OCI-M1 (cell line): ENCODE results near the gene BLVRA.
"Not testable (repeated sequence)": the region's sequence is repeated elsewhere in the genome, so short reads cannot be mapped to it uniquely, and the experiment has no call there.

ENCODE experiments used
- DNase-seq: peaks from one replicate; lab custom pipeline; 2025; lab: John Stamatoyannopoulos, UW

BLVRA gene

GRCh38 chr7:43808410-43808809 lies 49.9 kb downstream of the BLVRA start:
- no peak for DNase-seq

- DNase-seq = peak; percentile 49
Measured at GRCh38 chr7:43810195-43810941, 51.9 kb downstream of the BLVRA start.

GRCh38 chr7:43815373-43815772 lies 56.9 kb downstream of the BLVRA start:
- no peak for DNase-seq

- not testable (repeated sequence) for DNase-seq
Measured at GRCh38 chr7:43816046-43816797, 57.7 kb downstream of the BLVRA start.

GRCh38 chr7:43823425-43823824 lies 64.9 kb downstream of the BLVRA start:
- not testable (repeated sequence) for DNase-seq

- DNase-seq = peak; percentile 43
Measured at GRCh38 chr7:43823941-43824340, 65.5 kb downstream of the BLVRA start.

- peak; percentile 76 for DNase-seq
Measured at GRCh38 chr7:43824513-43824912, 66.0 kb downstream of the BLVRA start.

- peak; percentile 76 for DNase-seq
Measured at GRCh38 chr7:43824963-43825362, 66.5 kb downstream of the BLVRA start.

- no peak for DNase-seq
Measured at GRCh38 chr7:43825391-43825808, 66.9 kb downstream of the BLVRA start.

- DNase-seq = peak; percentile 17
Measured at GRCh38 chr7:43830917-43831316, 72.4 kb downstream of the BLVRA start.

- peak; percentile 90 for DNase-seq
Measured at GRCh38 chr7:43834463-43835251, 76.2 kb downstream of the BLVRA start.

- no peak for DNase-seq
Measured at GRCh38 chr7:43838201-43838658, 79.8 kb downstream of the BLVRA start.

- DNase-seq = no peak
Measured at GRCh38 chr7:43843296-43843695, 84.8 kb downstream of the BLVRA start.

GRCh38 chr7:43844257-43844656 lies 85.8 kb downstream of the BLVRA start:
- no peak for DNase-seq

- no peak for DNase-seq
Measured at GRCh38 chr7:43844662-43845061, 86.2 kb downstream of the BLVRA start.

GRCh38 chr7:43847496-43847895 lies 89.0 kb downstream of the BLVRA start:
- DNase-seq = peak; percentile 3

- DNase-seq = no peak
Measured at GRCh38 chr7:43849047-43849446, 90.6 kb downstream of the BLVRA start.

GRCh38 chr7:43850348-43851116 lies 92.1 kb downstream of the BLVRA start:
- DNase-seq = peak; percentile 57

- no peak for DNase-seq
Measured at GRCh38 chr7:43851805-43852204, 93.3 kb downstream of the BLVRA start.

- no peak for DNase-seq
Measured at GRCh38 chr7:43855176-43855575, 96.7 kb downstream of the BLVRA start.

- no peak for DNase-seq
Measured at GRCh38 chr7:43856316-43856715, 97.8 kb downstream of the BLVRA start.
